ENCODE measurements around the gene ANKRD45.

DNA sequence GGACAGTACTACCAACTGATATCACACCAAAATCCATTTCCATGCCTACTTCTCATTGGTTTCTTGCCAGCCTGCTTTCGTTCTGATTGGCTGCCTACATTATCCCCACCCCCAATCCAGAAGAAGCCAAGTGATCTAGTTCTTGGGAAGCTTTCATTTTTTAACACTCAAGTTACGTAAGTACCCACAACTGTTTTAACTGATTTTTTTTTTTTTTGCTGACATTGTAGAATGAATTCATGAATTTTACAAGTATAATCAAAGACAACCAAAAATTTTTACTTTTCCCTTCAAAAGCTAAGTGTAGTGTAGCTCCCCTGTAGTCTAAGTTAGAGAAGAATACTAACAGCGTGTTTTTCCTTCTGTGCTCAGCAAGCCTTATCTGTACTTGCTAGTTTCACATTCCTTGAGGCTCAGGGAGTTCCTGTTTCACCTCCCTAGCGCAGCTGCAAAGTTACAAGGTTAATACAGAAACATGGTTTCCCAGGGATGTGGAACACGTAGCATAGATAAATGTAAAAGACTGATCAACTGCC, 66.5 kb downstream of the ANKRD45 start, which contains the start of gene SLC9C2:
- TF ChIP-seq, protein P1, sequence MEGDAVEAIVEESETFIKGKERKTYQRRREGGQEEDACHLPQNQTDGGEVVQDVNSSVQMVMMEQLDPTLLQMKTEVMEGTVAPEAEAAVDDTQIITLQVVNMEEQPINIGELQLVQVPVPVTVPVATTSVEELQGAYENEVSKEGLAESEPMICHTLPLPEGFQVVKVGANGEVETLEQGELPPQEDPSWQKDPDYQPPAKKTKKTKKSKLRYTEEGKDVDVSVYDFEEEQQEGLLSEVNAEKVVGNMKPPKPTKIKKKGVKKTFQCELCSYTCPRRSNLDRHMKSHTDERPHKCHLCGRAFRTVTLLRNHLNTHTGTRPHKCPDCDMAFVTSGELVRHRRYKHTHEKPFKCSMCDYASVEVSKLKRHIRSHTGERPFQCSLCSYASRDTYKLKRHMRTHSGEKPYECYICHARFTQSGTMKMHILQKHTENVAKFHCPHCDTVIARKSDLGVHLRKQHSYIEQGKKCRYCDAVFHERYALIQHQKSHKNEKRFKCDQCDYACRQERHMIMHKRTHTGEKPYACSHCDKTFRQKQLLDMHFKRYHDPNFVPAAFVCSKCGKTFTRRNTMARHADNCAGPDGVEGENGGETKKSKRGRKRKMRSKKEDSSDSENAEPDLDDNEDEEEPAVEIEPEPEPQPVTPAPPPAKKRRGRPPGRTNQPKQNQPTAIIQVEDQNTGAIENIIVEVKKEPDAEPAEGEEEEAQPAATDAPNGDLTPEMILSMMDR (conservative IDR thresholded peaks at IDR 0.05) = no peak
- TF ChIP-seq EZH2 (IDR thresholded peaks at IDR 0.05; ENCODE audit: low read depth) = no peak

All from PC-9 (cell line).